Stimulated activated CD8-positive, alpha-beta memory T cell treated with anti-CD3 and anti-CD28 coated beads, Interleukin-7, amount 100 ng/mL, for 4 hours (primary cell): ENCODE results near the gene OR4M2.
"Not testable (repeated sequence)": the region's sequence is repeated elsewhere in the genome, so short reads cannot be mapped to it uniquely, and the experiment has no call there.

Source experiments
- DNase-seq, 2 donors: peaks; one replicate each; pipeline ENCODE4 v3.0.0-alpha.2; 2020; ENCODE audit warnings: low read depth in 2 of 2

OR4M2 gene

GRCh38 chr15:22080227-22080626, at the start of gene OR4M2:
Gene OR4M2 (plus strand): TSS chr15:22080527. CDS start chr15:22080625, 98 bp downstream.
- not testable (repeated sequence) for DNase-seq

DNA sequence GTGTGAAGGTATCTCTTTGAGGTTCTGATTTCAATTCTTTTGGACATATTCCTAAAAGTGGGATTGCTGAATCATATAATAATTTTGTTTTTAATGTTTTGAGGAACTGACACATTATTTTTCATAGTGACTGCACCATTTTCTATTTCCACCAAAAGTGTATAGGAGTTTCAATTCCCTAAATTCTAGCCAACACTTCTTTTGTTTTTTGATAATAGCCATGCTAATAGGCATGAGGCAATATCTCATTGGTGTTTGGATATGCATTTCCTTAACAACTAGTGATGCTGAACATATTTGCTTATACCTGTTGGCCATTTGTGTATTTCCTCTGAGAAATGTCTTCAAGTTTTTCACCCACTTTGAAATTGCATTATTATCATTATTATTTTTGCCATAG, 11.1 kb upstream of the OR4M2 start:
- not testable (repeated sequence) for DNase-seq

- not testable (repeated sequence) for DNase-seq
These were observed 1.1 kb downstream of the OR4M2 start for GRCh38 chr15:22081386-22081785.

GRCh38 chr15:22098616-22099253, 18.4 kb downstream of the OR4M2 start:
- DNase-seq = not testable (repeated sequence)

DNA sequence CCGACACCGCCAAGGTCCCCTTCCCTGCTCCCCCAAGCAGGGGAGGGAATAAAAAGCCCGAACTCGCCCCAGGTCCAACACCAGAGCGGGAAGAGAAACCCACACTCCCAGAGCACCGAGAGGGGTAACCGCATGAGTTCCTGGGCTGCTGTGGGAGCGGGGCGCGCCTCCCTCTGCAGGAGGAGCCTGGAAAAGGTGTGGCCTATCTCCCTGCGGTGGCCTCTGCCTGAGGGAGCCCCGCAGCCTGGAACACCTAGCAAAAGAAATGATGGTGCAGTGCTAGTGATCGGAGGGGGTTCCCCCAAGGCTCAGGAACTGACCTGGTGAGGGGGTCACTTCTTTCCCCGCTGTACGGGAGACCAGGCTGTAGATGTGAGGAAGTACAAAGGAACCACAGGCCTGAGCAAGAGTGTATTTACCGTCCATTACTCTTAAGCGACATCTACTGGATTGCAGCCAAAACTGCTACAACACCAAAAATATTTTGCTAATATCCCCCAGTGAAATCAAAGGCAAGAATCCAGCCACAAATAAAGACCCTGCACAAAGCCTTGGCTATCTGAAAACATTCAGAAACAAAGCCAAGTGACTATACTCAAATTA, 19.1 kb downstream of the OR4M2 start:
- DNase-seq = not testable (repeated sequence)

GRCh38 chr15:22122033-22122432, 41.7 kb downstream of the OR4M2 start:
- DNase-seq = not testable (repeated sequence)
